HG02870 (cell line): ENCODE results near the gene ATXN7L3.
A peak's percentile ranks its signal among the peaks of the same experiment; 100 is the strongest.

ENCODE experiments used
- ATAC-seq: cut with Tn5 transposase; IDR thresholded peaks from one replicate; pipeline ENCODE4 v1.9.1; 2021; ENCODE audit warnings: mild to moderate bottlenecking, moderate library complexity; ENCODE audit not compliant: unreplicated experiment

ATXN7L3 gene

GRCh38 chr17:44203731-44204440 is 4.2 kb upstream of the ATXN7L3 start:
- ATAC-seq, result no peak

GRCh38 chr17:44202756-44203155 is 3.1 kb upstream of the ATXN7L3 start:
- no peak for ATAC-seq

GRCh38 chr17:44200478-44201155 is 933 bp upstream of the ATXN7L3 start:
- no peak for ATAC-seq

- peak; percentile 12 for ATAC-seq
These were observed 747 bp downstream of the ATXN7L3 start for GRCh38 chr17:44198721-44199552.

GRCh38 chr17:44197980-44198720 is 1.5 kb downstream of the ATXN7L3 start:
- no peak for ATAC-seq

GRCh38 chr17:44197107-44197506 is 2.6 kb downstream of the ATXN7L3 start:
- no peak for ATAC-seq

- no peak for ATAC-seq
These were observed 6.2 kb downstream of the ATXN7L3 start for GRCh38 chr17:44193326-44194084.

- no peak for ATAC-seq
These were observed 6.9 kb downstream of the ATXN7L3 start for GRCh38 chr17:44192750-44193149.

- ATAC-seq, result no peak
These were observed 7.7 kb downstream of the ATXN7L3 start for GRCh38 chr17:44191941-44192496.

GRCh38 chr17:44191369-44191768 is 8.3 kb downstream of the ATXN7L3 start:
- no peak for ATAC-seq

- no peak for ATAC-seq
These were observed 9.2 kb downstream of the ATXN7L3 start for GRCh38 chr17:44190481-44190880.

GRCh38 chr17:44188576-44189403 is 10.9 kb downstream of the ATXN7L3 start:
- no peak for ATAC-seq

- peak; percentile 37 for ATAC-seq
These were observed 12.4 kb downstream of the ATXN7L3 start for GRCh38 chr17:44187131-44187899.

- ATAC-seq, result peak; percentile 87
These were observed 13.2 kb downstream of the ATXN7L3 start, which contains the start of gene TMUB2 for GRCh38 chr17:44186307-44187130. TSS of gene TMUB2 (plus strand) at chr17:44186972. CDS start at chr17:44187709, 737 bp downstream.

GRCh38 chr17:44184212-44184810 is 15.4 kb downstream of the ATXN7L3 start:
- no peak for ATAC-seq

- ATAC-seq, result no peak
These were observed 16.7 kb downstream of the ATXN7L3 start for GRCh38 chr17:44183024-44183423.

GRCh38 chr17:44178133-44178532 is 21.6 kb downstream of the ATXN7L3 start:
- ATAC-seq, result no peak
